ENCODE results near the gene KRTAP16-1.
"Not testable (repeated sequence)": the region's sequence is repeated elsewhere in the genome, so short reads cannot be mapped to it uniquely, and the experiment has no call there.

The KRTAP16-1 gene

DNA sequence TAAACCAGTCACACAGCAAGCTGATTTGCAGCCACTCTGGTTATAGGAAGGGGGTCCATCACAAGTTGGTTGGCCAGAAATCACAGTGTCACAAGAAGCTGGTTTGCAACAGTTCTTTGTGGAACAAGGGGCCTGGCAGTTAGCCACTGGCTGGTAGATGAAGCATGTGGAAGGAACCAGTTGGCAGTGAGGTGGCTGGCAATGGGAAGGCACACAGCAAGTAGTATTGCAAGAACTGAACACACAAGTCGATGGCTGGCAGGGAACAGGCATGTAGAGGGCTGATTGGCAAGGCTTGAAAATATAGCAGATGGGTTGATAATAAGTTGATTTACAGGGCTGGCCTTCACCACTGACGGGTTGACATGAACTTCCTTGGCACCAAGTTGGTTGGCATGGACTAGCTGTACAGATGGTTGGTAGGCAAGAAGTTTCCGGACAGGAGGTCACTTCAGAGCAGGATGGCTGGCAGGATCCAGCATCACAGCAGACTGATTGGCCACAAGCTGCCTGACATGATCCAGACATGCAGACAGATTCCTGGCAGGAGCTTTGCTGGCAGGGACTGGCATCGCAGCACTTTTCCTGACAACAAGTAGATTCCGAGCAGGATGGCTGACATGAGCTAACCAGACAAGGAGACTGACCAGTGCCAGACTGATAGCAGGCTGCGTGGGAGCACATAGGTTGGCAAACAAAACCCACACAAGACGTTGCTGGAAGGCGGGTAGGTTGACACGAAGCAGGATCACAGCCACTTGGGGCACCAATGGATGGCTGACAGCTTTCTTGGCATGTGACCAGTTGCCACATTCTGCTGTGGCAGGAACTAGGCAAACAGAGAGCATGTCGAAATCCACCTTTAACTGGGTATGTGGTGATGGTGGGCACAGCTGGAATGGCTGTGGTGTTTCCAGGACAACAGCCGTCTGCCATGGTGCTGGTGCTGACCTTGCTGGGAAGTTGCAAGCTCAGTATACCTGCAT lies 6.9 kb downstream of the KRTAP16-1 start, which contains the start of gene KRTAP29-1:
TSS of gene KRTAP29-1 (minus strand) at position 936 of the 986 bp plus-strand sequence. CDS start at position 936, 0 bp downstream.
- no peak for DNase-seq (ENCODE audit: low read depth)

DNA sequence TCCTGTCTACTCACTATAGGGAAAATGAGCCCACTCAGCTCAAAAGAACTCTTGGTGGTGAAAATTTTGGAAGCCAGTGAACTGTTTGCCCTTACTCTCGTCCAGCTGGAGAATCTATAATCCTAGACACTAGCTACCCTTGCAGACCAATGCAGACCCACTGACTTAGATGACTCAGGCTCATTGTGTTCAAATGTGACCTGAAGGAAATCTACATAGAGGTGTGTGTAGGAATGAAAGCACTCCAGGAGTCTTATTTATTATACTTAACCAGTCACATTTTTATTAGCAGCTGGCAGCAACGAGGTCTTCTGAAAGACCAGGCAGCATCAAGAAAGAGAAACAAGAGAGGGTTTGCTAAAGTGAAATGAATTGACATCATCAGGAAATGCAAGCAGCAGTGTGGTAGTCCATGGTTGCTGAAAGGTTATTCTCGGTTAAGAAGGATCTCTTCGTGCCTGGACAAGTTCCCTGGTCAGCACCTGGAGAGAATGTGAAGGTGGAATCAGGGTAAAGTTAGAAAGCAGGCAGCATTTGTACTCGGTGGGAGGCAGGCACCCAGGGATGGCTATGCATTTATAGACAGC lies 7.8 kb downstream of the KRTAP16-1 start:
- DNase-seq (ENCODE audit: low read depth): no peak

DNA sequence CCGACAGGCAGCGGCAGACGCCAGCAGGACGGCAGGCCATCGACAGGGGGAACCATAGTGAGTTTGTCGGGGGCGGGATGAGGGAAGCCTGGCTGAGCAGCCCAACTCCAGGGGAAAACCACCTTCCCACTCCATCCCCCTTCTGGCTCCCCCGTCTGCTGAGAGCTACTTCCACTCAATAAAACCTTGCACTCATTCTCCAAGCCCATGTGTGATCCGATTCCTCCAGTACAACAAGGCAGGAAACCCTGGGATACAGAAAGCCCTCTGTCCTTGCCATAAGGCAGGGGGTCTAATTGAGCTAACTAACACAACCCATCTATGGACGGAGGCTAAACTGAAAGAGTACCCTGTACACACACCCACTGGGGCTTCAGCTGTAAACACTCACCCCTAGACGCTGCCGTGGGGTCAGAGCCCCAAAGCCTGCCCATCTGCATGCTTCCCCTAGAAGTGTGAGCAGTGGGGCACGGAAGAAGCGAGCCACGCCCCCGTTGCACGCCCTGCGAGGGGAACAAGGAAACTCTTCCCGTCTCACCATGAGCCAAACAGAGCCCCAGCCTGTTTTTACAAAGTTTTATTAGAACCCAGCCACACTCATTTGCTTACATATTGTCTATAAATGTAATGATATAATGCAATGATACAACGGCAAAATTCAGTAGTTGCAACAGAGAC lies 10.5 kb downstream of the KRTAP16-1 start:
- no peak for DNase-seq (ENCODE audit: low read depth)

DNA sequence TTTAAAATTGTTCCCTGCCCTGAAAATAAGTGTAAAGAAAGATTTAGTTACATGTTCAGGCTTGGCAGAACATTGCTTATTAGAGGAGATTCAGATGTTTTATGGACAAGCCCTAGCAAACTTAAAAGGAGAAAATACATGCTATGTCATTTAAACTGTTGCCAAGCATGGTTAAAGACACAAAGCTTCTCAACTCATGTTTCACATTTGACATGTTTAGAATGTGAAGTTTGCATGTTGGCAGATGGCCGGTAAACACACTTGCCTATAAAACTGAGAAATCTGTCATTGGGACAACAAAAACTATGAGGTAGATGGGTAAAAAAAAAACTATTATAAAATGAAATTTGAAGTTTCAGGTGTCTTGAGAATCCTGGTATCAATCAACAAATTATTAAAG lies 12.3 kb downstream of the KRTAP16-1 start:
- no peak for DNase-seq (ENCODE audit: low read depth)

DNA sequence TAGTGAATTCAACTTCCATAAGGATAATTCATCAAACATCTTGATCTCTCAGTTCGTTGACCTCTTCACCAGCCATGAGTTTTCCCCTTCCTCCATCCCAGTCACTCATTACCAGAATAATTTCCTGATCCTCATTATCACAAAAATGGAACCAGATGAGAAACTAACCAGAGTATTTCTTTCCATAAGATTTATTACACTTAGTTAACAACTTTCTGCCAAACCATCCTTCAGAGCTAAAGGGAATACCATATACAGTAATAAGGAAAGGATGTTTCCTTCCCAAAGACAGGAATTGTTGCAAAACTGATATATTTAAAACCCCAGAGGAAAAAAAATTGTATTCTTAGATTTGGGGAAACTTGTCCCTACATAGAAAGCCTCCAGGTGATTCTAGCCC lies 15.1 kb downstream of the KRTAP16-1 start:
- no peak for DNase-seq (ENCODE audit: low read depth)

DNA sequence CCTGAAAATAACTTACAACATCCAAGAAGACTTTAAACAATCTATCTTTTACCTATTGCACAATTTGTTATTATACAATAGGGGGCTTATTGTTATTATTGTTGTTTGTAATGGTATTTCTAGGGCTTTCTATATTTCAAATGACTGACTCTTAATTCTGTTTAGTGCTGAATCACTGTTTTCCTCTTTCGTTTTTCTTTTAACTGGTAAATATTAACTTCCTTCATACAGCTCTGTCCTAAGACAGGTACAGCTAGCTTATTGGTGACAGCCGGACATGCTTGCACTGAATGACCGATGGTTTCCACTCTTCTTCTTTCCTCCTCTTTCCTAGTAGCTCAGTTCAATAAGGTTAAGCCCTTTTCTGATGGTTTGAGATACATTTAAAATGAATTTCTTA lies 22.1 kb downstream of the KRTAP16-1 start:
- DNase-seq (ENCODE audit: low read depth): no peak

DNA sequence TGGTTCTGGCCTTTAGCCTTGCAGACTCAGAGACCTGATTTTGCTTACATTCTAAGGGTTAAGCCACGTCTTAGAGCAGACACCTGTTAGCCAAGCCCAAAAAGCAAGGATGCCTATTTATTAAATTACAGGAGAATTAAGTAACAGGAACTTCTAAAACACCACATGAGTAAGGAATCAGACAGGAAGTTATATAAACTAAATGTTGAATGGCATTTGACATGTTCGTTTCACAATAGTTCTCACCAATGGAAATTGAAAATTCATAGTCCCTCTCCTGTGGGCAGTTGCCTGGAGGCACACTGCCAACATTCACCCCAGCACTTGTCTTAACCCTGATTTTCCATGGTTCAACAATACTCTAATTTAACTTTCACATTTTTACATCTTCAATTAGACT lies 24.6 kb downstream of the KRTAP16-1 start:
- DNase-seq (ENCODE audit: low read depth): no peak

DNA sequence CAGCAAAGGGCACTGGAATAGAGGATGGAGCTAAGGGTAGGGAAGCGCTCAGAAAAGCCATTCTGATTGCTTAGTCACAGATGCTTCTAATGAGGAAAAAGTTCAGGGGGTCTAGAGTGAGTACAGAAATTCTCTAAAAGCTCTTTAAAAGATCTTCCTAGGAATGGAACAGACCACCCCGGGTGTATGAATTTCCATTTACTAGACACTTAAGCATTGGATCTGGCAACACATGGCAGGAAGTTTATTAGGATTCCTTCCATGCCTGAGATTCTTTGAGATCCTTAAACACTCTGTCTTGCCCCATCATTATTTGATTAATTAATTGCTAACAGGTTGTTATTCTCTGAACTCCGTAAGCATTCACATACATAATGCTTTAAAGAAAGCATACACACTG lies 25.1 kb downstream of the KRTAP16-1 start:
- DNase-seq (ENCODE audit: low read depth): no peak

DNA sequence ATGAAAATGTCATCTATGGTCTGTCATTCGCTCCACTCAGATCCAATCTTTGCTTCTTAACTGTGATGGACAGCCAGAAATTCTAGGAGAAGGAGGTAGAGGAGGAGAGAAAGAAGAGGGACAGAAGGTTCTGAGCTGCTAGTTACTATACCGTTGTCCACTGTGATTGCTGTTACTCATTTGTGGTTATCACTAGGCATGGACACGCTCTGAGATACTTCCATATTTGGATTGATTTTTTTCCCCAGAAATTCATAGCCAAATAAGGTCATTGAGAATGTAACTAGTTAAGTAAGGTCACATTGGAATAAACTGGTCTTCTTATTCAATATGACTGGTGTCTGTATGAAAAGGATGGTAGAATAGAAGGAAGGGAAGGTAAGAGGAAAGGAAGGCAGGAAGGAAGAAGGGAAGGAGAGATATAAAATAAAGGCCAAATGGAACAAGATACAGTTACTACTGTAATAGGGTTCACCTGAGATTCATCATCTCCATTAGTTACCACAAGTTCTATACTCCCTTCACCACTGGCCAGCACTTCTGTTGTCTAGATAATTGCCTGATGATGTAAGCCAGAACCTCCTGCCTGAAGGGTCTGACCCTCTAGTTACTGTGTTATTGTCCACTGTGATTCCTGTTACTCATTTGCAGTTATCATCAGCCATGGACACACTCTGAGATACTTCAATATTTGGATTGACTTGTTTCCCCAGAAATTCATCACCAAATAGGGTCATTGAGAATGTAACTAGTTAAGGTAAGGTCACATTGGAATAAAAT lies 30.7 kb downstream of the KRTAP16-1 start:
- DNase-seq (ENCODE audit: low read depth): no peak

DNA sequence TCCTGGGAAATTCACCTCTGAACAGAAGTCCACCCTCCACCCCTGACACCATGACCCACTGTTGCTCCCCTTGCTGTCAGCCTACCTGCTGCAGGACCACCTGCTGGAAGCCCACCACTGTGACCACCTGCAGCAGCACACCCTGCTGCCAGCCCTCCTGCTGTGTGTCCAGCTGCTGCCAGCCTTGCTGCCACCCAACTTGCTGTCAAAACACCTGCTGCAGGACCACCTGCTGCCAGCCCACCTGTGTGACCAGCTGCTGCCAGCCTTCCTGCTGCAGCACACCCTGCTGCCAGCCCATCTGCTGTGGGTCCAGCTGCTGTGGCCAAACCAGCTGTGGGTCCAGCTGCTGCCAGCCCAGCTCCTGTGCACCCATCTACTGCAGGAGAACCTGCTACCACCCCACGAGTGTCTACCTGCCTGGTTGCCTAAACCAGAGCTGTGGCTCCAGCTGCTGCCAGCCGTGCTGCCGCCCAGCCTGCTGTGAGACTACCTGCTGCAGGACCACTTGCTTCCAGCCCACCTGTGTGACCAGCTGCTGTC lies 33.4 kb downstream of the KRTAP16-1 start, which contains the start of gene KRTAP9-7:
TSS of gene KRTAP9-7 (plus strand) at position 51 of the 543 bp plus-strand sequence. CDS start at position 51, 0 bp downstream.
- not testable (repeated sequence) for DNase-seq (ENCODE audit: low read depth)

DNA sequence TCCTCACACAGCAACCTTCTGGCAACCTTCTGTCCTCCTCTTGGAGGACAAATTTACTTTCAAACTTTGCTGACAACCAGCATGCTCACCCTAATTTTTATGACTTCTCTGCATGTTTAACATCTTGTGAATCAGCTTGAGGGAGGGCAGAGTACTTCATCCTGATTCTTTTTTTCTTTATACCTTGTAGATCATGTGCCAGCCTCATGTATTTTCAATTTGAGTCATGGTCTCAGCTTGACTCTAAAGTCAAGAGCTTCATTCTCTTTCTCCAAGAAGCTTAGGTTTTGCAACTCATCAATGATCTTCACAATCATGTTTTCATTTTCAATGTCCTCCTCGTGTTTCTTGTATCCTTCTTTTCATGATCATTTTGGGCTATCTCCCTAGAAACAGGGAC lies 37.3 kb downstream of the KRTAP16-1 start:
- no peak for DNase-seq (ENCODE audit: low read depth)

DNA sequence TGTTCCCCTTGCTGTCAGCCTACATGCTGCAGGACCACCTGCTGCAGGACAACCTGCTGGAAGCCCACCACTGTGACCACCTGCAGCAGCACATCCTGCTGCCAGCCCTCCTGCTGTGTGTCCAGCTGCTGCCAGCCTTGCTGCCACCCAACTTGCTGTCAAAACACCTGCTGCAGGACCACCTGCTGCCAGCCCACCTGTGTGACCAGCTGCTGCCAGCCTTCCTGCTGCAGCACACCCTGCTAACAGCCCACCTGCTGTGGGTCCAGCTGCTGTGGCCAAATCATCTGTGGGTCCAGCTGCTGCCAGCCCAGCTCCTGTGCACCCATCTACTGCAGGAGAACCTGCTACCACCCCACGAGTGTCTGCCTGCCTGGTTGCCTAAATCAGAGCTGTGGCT lies 37.8 kb downstream of the KRTAP16-1 start:
- DNase-seq (ENCODE audit: low read depth): not testable (repeated sequence)

DNA sequence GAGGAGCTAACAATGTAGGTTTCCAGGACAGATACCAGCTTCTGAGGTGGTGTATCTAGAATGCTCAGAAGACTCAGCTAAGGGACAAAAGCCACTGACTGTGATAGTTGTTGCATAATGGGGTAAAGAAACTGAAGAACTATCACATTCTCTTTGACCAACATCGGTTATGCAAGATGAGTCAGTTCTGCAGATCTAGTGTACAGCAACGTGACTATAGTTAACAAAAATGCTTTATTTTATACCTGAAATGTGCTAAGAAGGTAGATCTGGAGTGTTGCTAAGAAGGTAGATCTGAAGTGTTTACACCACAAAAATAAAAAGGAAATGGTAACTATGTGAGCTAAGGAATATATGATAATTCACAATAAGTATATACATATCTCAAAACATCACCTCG lies 41.4 kb downstream of the KRTAP16-1 start:
- DNase-seq (ENCODE audit: low read depth): no peak

DNA sequence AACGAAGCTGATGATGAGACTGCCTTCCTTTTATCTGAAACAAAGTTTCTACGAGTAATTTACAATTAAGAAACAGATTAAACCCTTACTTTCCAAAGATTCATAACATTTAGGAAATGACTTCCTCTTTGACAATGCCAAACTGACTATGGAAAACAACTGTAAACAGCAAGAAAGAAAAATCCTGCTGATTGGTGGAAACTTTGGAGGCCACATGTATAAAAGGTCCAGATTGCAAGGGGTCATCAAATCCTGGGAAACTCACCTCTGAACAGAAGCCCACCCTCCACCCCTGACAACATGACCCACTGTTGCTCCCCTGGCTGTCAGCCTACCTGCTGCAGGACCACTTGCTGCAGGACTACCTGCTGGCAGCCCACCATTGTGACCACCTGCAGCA lies 44.0 kb downstream of the KRTAP16-1 start, which contains the start of gene KRTAP9-6:
TSS of gene KRTAP9-6 (plus strand) at position 301 of the 400 bp plus-strand sequence. CDS start at position 301, 0 bp downstream.
- no peak for DNase-seq (ENCODE audit: low read depth)

DNA sequence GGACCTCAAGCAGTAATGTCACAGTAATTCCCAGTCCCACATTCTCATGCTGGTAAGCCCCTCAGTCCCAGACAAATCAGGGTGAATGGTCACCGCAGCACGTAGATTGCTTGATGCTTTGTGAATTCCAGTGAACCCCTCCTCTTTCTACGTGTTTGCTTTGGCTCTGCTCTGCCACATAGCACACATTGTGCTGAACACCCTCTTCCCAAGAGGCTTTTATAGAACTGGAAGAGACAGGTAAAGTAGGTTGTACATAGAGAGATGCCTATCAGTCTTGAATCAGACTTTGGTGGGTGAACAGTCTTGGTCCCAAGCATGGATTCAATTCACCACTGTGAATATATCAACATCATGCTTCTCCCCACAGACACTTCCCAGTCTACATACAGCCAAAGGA lies 44.5 kb downstream of the KRTAP16-1 start:
- no peak for DNase-seq (ENCODE audit: low read depth)

DNA sequence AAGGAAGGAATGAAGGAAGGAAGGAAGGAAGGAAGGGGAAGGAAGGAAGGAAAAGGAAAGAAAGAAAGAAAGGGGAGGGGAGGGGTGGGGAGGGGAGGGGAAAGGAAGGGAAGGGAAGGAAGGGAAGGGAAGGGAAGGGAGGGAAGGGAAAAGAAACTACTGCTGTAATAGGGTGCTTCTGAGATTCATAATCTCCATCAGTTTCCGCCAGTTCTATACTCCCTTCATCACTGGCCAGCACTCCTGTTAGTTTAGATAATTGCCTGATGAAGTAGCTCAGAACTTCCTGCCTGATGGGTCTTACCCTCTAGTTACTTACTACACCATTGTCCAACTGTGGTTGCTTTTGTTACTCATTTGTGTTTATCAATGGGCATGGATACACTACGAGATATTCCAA lies 45.9 kb downstream of the KRTAP16-1 start:
- no peak for DNase-seq (ENCODE audit: low read depth)

DNA sequence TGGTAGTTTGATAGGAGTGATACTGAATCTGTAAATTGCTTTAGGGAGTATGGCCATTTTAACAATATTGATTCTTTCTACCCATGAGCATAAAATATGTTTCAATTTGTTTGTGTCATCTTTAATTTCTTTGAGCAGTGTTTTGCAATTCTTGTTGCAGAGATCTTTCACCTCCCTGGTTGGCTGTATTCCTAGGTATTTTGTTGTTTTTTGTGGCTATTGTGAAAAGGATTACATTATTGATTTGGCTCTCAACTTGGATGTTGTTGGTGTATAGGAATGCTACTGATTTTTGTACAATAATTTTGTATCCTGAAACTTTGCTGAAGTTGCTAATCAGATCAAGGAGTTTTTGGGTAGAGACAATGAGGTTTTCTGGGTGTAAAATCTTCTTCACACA lies 50.7 kb downstream of the KRTAP16-1 start:
- no peak for DNase-seq (ENCODE audit: low read depth)
